Fibroblast of lung (primary cell): ENCODE results near the gene COX5B.
"Not testable (repeated sequence)": the region's sequence is repeated elsewhere in the genome, so short reads cannot be mapped to it uniquely, and the experiment has no call there.

Experiments
- EZH2 ChIP-seq: IDR thresholded peaks from 2 replicates; pipeline ENCODE4 v1.5.1; 2012; ENCODE audit warnings: low read length, control low read depth, mild to moderate bottlenecking; ENCODE audit errors: missing control alignments
- TF ChIP-seq, protein P1 (sequence below), 2 donors: IDR thresholded peaks in 1 of 2; conservative IDR thresholded peaks in 1 of 2; 1 replicate in 1 of 2; 2 replicates in 1 of 2; pipeline ENCODE4 v1.5.1; 2011 to 2012; ENCODE audit warnings: low read length in 2 of 2, control low read depth in 1 of 2, inconsistent platforms in 1 of 2, low read depth in 1 of 2, mild to moderate bottlenecking in 1 of 2

DNA sequence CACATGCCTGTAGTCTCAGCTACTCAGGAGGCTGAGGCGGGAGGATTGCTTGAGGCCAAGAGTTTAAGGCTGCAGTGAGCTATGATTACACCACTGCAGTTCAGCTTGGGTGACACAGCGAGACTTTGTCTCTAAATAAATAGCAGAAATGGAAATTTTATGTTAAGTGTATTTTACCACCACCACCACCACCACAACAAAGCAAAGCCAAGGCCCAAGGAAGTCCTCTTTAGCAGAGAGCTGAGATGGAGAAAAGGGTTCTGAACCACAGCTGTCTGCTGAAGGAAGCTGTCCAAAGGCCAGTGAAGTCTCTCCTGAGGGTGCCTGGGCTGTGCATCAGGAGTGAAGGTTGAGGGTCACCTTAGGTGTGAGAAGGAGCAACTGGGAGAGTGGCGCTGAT is 41.4 kb downstream of the COX5B start:
- TF ChIP-seq, protein P1, sequence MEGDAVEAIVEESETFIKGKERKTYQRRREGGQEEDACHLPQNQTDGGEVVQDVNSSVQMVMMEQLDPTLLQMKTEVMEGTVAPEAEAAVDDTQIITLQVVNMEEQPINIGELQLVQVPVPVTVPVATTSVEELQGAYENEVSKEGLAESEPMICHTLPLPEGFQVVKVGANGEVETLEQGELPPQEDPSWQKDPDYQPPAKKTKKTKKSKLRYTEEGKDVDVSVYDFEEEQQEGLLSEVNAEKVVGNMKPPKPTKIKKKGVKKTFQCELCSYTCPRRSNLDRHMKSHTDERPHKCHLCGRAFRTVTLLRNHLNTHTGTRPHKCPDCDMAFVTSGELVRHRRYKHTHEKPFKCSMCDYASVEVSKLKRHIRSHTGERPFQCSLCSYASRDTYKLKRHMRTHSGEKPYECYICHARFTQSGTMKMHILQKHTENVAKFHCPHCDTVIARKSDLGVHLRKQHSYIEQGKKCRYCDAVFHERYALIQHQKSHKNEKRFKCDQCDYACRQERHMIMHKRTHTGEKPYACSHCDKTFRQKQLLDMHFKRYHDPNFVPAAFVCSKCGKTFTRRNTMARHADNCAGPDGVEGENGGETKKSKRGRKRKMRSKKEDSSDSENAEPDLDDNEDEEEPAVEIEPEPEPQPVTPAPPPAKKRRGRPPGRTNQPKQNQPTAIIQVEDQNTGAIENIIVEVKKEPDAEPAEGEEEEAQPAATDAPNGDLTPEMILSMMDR (conservative IDR thresholded peaks at IDR 0.05 in 1 of 2, IDR thresholded peaks at IDR 0.05 in 1 of 2; ENCODE audit: low read depth in 1 of 2, low read length in 2 of 2), result not testable (repeated sequence)
- TF ChIP-seq EZH2, result not testable (repeated sequence)
